ENCODE measurements around the gene ZNF541.

DNA sequence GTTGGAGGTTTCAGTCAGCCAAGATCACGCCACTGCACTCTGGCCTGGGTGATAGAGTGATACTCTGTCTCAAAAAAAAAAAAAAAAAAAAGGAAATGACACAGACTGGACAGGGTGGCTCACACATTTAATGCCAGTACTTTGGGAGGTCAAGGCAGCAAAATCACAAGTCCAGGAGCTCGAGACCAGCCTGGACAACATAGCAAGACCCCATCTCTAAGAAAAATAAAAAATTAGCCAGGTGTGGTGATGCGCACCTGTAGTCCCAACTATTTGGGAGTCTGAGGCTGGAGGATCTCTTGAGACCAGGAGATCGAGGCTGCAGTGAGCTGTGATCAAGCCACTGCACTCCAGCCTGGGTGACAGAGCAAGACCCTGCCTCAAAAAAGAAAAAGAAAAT, 35.5 kb downstream of the ZNF541 start:
- TF ChIP-seq, protein P1, sequence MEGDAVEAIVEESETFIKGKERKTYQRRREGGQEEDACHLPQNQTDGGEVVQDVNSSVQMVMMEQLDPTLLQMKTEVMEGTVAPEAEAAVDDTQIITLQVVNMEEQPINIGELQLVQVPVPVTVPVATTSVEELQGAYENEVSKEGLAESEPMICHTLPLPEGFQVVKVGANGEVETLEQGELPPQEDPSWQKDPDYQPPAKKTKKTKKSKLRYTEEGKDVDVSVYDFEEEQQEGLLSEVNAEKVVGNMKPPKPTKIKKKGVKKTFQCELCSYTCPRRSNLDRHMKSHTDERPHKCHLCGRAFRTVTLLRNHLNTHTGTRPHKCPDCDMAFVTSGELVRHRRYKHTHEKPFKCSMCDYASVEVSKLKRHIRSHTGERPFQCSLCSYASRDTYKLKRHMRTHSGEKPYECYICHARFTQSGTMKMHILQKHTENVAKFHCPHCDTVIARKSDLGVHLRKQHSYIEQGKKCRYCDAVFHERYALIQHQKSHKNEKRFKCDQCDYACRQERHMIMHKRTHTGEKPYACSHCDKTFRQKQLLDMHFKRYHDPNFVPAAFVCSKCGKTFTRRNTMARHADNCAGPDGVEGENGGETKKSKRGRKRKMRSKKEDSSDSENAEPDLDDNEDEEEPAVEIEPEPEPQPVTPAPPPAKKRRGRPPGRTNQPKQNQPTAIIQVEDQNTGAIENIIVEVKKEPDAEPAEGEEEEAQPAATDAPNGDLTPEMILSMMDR (IDR thresholded peaks at IDR 0.05): no peak
- TF ChIP-seq POLR2AphosphoS5 (IDR thresholded peaks at IDR 0.05; ENCODE audit: low read depth, low read length): no peak
- TF ChIP-seq TCF7L2 (IDR thresholded peaks at IDR 0.05; ENCODE audit: low read depth, low read length): no peak
- TF ChIP-seq, protein P2, sequence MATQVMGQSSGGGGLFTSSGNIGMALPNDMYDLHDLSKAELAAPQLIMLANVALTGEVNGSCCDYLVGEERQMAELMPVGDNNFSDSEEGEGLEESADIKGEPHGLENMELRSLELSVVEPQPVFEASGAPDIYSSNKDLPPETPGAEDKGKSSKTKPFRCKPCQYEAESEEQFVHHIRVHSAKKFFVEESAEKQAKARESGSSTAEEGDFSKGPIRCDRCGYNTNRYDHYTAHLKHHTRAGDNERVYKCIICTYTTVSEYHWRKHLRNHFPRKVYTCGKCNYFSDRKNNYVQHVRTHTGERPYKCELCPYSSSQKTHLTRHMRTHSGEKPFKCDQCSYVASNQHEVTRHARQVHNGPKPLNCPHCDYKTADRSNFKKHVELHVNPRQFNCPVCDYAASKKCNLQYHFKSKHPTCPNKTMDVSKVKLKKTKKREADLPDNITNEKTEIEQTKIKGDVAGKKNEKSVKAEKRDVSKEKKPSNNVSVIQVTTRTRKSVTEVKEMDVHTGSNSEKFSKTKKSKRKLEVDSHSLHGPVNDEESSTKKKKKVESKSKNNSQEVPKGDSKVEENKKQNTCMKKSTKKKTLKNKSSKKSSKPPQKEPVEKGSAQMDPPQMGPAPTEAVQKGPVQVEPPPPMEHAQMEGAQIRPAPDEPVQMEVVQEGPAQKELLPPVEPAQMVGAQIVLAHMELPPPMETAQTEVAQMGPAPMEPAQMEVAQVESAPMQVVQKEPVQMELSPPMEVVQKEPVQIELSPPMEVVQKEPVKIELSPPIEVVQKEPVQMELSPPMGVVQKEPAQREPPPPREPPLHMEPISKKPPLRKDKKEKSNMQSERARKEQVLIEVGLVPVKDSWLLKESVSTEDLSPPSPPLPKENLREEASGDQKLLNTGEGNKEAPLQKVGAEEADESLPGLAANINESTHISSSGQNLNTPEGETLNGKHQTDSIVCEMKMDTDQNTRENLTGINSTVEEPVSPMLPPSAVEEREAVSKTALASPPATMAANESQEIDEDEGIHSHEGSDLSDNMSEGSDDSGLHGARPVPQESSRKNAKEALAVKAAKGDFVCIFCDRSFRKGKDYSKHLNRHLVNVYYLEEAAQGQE (IDR thresholded peaks at IDR 0.05; ENCODE audit: insufficient read depth in 1 of 2, low read depth in 2 of 2, low read length in 1 of 2): no peak

All from Panc1 (cell line).